Transverse colon (tissue), 4 donors: ENCODE results near the gene ZNF618. TPM values are rescaled to one million over a fixed set of nuclear protein-coding genes. Genes with fewer than 3 reads are reported as not detected.

Experiments
- DNase-seq: peaks from one replicate; pipeline ENCODE4 v3.0.0-alpha.2; 2019
- H3K27ac ChIP-seq, 4 donors: fragments of 200-600 bp; sonication (generic); 2 replicates each; pipeline ENCODE4 v1.5.1; 2016 to 2018; ENCODE audit warnings: inconsistent platforms in 4 of 4
- H3K27me3 ChIP-seq: fragments of 200-600 bp; sonication (generic); 2 replicates; pipeline ENCODE4 v1.5.1; 2017; ENCODE audit warnings: inconsistent platforms
- H3K36me3 ChIP-seq, 4 donors: fragments of 200-600 bp; sonication (generic); 2 replicates each; pipeline ENCODE4 v1.5.1; 2017 to 2019; ENCODE audit warnings: inconsistent platforms in 4 of 4
- H3K4me1 ChIP-seq, 4 donors: fragments of 200-600 bp; sonication (generic); 2 replicates each; pipeline ENCODE4 v1.5.1; 2017 to 2020; ENCODE audit warnings: inconsistent platforms in 4 of 4
- H3K4me3 ChIP-seq, 4 donors: fragments of 200-600 bp; sonication (generic); 1 replicate in 1 of 4; 2 replicates in 3 of 4; pipeline versions ENCODE4 v1.5.1 to v1.6.1; 2017 to 2019; ENCODE audit warnings: inconsistent platforms in 4 of 4
- H3K9me3 ChIP-seq, 2 donors: fragments of 200-600 bp; sonication (generic); 2 replicates each; pipeline ENCODE4 v1.5.1; 2017 to 2019; ENCODE audit warnings: inconsistent platforms in 2 of 2
- CTCF ChIP-seq, 5 experiments: fragments of 200-600 bp in 3 of 5; fragments of 450-650 bp in 2 of 5; sonication (generic) in 3 of 5; IDR thresholded peaks; 1 replicate in 2 of 5; 2 replicates in 3 of 5; pipeline ENCODE4 v1.5.1; 2016 to 2017; ENCODE audit warnings: antibody characterized with exemption in 5 of 5, inconsistent platforms in 3 of 5, mild to moderate bottlenecking in 2 of 5, moderate library complexity in 1 of 5
- EP300 ChIP-seq: sonication (generic); formaldehyde crosslinking; IDR thresholded peaks from one replicate; pipeline ENCODE4 v1.6.1; 2017; ENCODE audit warnings: antibody characterized with exemption, low read depth
- POLR2A ChIP-seq: fragments of 450-650 bp; IDR thresholded peaks from one replicate; pipeline ENCODE4 v1.6.1; 2016; ENCODE audit warnings: antibody characterized with exemption, mild to moderate bottlenecking, moderate library complexity
- POLR2AphosphoS5 ChIP-seq, 3 donors: sonication (generic); formaldehyde crosslinking; IDR thresholded peaks; one replicate each; pipeline ENCODE4 v1.6.1; 2016; ENCODE audit warnings: antibody characterized with exemption in 3 of 3
- WGBS, 2 donors: methylation state at CpG; one replicate each; pipeline ENCODE4 v1.1.5; 2018; ENCODE audit warnings: low coverage in 1 of 2; 5-methylcytosine and 5-hydroxymethylcytosine counted together
- in situ Hi-C, 4 donors: fragments of 200-750 bp; cut with MboI; loops; one replicate each; pipeline versions ENCODE4 v1.15.0 to v1.15.1; 2017; ENCODE audit warnings: low sequenced_read_pairs in 3 of 4, low pct_ligation_motif_present in 1 of 4, low pct_unique_long_range_greater_than_20kb in 1 of 4
- intact Hi-C: fragments of 100-400 bp; cut with DNase I; formaldehyde crosslinking; loops from one replicate; pipeline ENCODE4 v1.15.1; 2023; ENCODE audit warnings: low total_unique reads
- total RNA-seq, 4 donors: library from RNA; depleted of rRNA; stranded (reverse); fragments of >200 nt; gene quantifications; one replicate each; pipeline ENCODE4 v1.1.0, GENCODE V29; 2016

Gene ZNF618
- total RNA-seq, 4 donors from 2014 or later: 2.2 to 8.6 (median 4.0) TPM

GRCh38 chr9:113876993-113877368 lies 872 bp downstream of the ZNF618 start:
- DNase-seq: no peak
- Histone ChIP-seq H3K4me3 (peak overlapping the region in 3 of 4 donors; percentile 83 to 94 (median 93)), H3K9me3 (no peaks in the 10 kb centered on the region), H3K36me3 (no peaks in the 10 kb centered on the region), H3K27ac (peak overlapping the region in 2 of 4 donors; percentile 76 to 80), H3K27me3 (peaks cover 2% of the 10 kb centered on the region), H3K4me1 (peaks cover 0 to 20% (median 4%) of the 10 kb centered on the region in 4 donors)
- intact Hi-C loops: no loop called here
- in situ Hi-C loops: no loop called here
- TF ChIP-seq POLR2AphosphoS5 (IDR thresholded peaks at IDR 0.05) (no peak), EP300 (no peak), CTCF (IDR thresholded peaks at IDR 0.05) (no peak), POLR2A (no peak)
- 0% methylated on average over 1 of the region's 1 CpG for WGBS, 2 donors

GRCh38 chr9:113879318-113879717 lies 3.2 kb downstream of the ZNF618 start:
- no peak for DNase-seq
- Histone ChIP-seq H3K9me3 (no peaks in the 10 kb centered on the region), H3K4me3 (no peak overlapping the region), H3K4me1 (peaks cover 0 to 21% (median 4%) of the 10 kb centered on the region in 4 donors), H3K36me3 (no peaks in the 10 kb centered on the region), H3K27me3 (peaks cover 2% of the 10 kb centered on the region), H3K27ac (peak overlapping the region in 1 of 4 donors; percentile 5)
- intact Hi-C loops (no loop called here), in situ Hi-C loops (no loop called here)
- TF ChIP-seq POLR2A (no peak), EP300 (no peak), CTCF (IDR thresholded peaks at IDR 0.05) (no peak), POLR2AphosphoS5 (IDR thresholded peaks at IDR 0.05) (no peak)
- WGBS, 2 donors: 84 to 86% methylated on average over 2 to 4 of the region's 4 CpGs

GRCh38 chr9:113879911-113880310 lies 3.8 kb downstream of the ZNF618 start:
- peaks cover 0 to 22% (median 4%) of the 10 kb centered on the region in 4 donors for H3K4me1 ChIP-seq
- H3K9me3 ChIP-seq: no peaks in the 10 kb centered on the region
- H3K27ac ChIP-seq: peak overlapping the region in 1 of 4 donors; percentile 5
- in situ Hi-C loops: no loop called here
- H3K4me3 ChIP-seq: no peak overlapping the region
- intact Hi-C loops: no loop called here
- no peak for TF ChIP-seq POLR2A
- TF ChIP-seq CTCF (IDR thresholded peaks at IDR 0.05): no peak
- TF ChIP-seq POLR2AphosphoS5 (IDR thresholded peaks at IDR 0.05): no peak
- no peak for TF ChIP-seq EP300
- DNase-seq: no peak
- no peaks in the 10 kb centered on the region for H3K36me3 ChIP-seq
- 80 to 97% methylated on average over 4 of the region's 4 CpGs for WGBS, 2 donors
- H3K27me3 ChIP-seq: peaks cover 2% of the 10 kb centered on the region

- WGBS, 2 donors: 73 to 84% methylated on average over 3 to 7 of the region's 7 CpGs
- TF ChIP-seq CTCF (IDR thresholded peaks at IDR 0.05) (no peak), POLR2A (no peak), EP300 (no peak), POLR2AphosphoS5 (IDR thresholded peaks at IDR 0.05) (no peak)
- Histone ChIP-seq H3K27ac (no peak overlapping the region), H3K4me3 (no peak overlapping the region), H3K4me1 (peaks cover 0 to 40% (median 3%) of the 10 kb centered on the region in 4 donors), H3K27me3 (no peaks in the 10 kb centered on the region), H3K36me3 (no peaks in the 10 kb centered on the region), H3K9me3 (no peaks in the 10 kb centered on the region)
- intact Hi-C loops: no loop called here
- no peak for DNase-seq
- in situ Hi-C loops: no loop called here
Observed at GRCh38 chr9:113882181-113882580, 6.1 kb downstream of the ZNF618 start.
